Astrocyte of the cerebellum (primary cell): ENCODE results near the gene TP53.

ENCODE experiments used
- DNase-seq: peaks from one replicate; pipeline ENCODE4 v3.0.0-alpha.2; 2011; ENCODE audit warnings: low read depth
- H3K4me3 ChIP-seq: 2 replicates; pipeline ENCODE4 v1.5.1; 2011; ENCODE audit warnings: mild to moderate bottlenecking, low read depth, low read length, moderate library complexity
- in situ Hi-C: cut with HindIII; loops from 2 replicates; pipeline ENCODE4 v1.10.0; 2017; ENCODE audit warnings: low sequenced_read_pairs
- TF ChIP-seq, protein P1 (sequence below): IDR thresholded peaks from 2 replicates; pipeline ENCODE4 v1.5.1; 2012; ENCODE audit warnings: low read length, low read depth, moderate library complexity, mild to moderate bottlenecking; ENCODE audit errors: missing control alignments

TP53 gene

DNA sequence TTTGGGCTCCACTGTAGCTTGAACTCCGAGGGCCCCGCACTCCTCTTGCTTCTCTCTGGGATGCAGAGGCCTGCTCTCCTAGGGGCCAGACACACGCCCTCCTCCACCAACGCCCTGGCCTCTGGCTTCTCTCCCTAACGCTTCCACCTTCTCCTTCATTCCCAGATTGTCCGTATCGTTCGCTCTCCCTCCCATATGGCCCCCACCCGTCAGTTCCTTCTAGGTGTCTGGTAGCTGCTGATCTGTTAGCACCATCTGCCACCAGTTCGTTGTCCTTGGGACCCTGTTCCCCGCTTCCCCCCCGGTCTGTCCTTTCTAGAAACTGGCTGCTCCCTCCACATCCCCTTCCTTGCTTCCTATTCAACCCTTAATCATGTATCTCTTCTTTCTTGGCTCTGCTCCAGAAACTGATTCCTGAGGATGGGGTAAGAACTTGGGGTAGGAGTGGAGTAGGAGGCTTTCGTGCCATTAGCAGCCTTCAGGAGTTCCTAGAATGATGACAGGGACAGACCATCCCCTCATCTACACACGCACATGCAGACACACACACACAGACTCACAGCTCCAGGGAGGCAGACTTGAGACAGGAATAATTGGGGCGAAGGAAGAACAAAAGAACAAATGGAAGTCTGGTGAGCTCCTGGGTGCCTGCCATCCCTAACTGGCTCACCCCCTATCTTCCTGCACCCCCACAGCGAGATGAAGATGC lies 32.3 kb downstream of the TP53 start:
- no peak for DNase-seq
- in situ Hi-C loops = no loop called here
- H3K4me3 ChIP-seq = no peak overlapping the region
- TF ChIP-seq, protein P1, sequence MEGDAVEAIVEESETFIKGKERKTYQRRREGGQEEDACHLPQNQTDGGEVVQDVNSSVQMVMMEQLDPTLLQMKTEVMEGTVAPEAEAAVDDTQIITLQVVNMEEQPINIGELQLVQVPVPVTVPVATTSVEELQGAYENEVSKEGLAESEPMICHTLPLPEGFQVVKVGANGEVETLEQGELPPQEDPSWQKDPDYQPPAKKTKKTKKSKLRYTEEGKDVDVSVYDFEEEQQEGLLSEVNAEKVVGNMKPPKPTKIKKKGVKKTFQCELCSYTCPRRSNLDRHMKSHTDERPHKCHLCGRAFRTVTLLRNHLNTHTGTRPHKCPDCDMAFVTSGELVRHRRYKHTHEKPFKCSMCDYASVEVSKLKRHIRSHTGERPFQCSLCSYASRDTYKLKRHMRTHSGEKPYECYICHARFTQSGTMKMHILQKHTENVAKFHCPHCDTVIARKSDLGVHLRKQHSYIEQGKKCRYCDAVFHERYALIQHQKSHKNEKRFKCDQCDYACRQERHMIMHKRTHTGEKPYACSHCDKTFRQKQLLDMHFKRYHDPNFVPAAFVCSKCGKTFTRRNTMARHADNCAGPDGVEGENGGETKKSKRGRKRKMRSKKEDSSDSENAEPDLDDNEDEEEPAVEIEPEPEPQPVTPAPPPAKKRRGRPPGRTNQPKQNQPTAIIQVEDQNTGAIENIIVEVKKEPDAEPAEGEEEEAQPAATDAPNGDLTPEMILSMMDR = no peak

DNA sequence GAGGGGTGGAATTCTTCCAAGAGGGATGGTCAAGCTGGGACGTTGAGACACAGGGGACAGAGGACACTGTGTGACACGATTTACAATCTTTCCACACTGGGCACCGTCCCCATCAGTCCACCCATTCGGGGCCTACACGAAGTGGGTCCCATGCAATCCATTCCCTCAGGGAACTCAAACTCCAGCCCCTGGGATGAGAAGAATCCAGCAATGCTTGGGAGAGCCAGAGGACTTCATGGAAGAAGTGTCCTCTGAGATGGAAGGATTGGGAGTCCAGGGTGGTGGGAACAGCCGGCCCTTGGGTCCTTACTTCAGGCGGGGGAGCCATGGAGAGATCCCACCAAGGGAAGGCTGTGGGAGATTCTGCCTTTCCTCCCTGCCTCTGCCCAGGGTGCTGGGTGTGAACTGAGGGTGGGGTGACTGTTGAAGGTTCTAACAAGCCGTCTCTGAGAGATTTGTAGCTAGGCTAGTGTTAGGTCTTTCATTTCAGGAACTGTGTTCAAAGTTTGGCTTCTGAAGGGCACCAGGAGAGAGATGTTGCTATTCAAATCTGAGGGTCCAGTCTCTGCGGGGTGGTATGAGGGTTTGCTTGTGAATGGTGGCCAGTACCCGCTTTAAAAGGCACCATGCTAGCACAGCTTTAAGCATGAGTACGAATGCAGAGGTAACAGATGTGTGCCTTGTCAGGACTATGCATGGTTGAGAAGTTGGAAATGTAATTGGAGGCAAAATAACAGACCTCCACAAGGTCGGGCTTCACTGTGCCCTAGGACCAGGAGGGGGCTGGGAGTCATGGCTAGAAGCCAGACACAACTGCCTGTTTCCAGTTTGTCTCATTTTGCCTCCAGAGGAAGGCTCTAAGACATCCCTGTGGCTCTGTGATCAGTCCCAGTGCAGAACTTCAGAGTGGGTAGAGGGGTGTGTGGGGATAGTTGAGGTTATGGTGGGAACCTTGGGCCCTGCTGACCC lies 34.6 kb downstream of the TP53 start:
- no peak for DNase-seq
- TF ChIP-seq, protein P1 = no peak
- in situ Hi-C loops = no loop called here
- no peak overlapping the region for H3K4me3 ChIP-seq

DNA sequence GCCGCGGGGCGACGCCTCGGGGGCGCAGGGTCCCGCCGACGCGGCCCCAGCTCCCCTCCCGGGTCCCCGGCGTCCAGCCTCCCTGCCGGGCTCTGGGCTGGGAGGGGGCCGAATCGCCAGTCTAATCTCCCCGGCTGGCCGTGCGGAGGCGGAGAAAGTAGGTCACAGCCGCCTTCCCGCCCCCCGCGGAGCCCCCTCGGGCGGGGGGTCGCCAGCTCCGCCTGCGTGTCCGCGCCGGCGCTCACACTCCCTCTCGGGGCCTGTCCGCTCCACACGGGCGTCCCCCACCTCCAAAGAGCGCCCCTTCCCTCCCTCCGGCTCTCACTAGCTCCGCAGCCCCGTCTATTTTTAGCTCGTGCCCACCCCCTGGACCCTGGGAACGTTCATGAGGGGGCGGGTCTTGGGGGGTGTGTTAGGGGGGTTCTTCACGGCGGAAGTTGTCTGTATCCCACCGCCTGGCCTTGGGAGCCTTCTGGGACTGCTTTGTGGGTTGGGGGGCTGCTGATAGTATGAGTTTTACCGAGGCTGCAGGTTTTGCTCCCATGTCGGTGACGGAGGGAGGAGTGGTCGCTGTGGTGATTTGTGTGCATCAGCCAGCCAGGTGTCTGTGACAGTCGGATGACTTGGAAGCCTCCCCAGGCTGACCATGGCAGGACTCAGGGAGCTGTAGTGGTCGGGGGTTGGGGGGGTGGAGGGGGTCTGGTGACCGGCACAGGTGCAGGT lies 35.5 kb downstream of the TP53 start:
- H3K4me3 ChIP-seq = peak overlapping the region; percentile 34
- no peak for DNase-seq

DNA sequence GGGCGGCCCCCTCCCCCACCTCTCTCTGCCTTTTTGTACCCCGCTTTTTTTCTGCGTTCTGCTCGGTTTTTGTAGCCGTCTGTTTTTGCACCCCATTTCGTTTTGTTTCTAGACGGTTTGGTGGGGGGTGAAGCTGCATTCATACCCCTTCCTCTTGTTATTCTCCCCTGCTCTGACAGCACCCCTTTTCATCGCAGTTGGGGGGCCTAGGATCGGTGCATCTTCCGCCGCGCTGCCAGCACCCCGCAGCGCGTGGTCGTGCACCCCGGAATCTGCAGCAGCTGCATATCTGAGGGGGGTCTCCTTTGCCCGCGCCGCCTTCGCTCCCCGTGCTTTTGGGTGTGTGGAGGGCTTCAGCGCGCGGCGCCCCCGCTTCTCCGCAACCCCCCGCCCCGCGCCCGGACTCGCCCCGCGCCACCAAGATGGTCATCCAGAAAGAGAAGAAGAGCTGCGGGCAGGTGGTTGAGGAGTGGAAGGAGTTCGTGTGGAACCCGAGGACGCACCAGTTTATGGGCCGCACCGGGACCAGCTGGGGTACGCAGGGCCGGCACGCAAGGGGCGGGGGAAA lies 36.1 kb downstream of the TP53 start:
- TF ChIP-seq, protein P1 = no peak
- DNase-seq = no peak
- peak overlapping the region; percentile 34 for H3K4me3 ChIP-seq
- in situ Hi-C loops = no loop called here

More for the DNA sequence above, 35.5 kb downstream of the TP53 start:
- TF ChIP-seq, protein P1 = no peak
- in situ Hi-C loops = no loop called here

DNA sequence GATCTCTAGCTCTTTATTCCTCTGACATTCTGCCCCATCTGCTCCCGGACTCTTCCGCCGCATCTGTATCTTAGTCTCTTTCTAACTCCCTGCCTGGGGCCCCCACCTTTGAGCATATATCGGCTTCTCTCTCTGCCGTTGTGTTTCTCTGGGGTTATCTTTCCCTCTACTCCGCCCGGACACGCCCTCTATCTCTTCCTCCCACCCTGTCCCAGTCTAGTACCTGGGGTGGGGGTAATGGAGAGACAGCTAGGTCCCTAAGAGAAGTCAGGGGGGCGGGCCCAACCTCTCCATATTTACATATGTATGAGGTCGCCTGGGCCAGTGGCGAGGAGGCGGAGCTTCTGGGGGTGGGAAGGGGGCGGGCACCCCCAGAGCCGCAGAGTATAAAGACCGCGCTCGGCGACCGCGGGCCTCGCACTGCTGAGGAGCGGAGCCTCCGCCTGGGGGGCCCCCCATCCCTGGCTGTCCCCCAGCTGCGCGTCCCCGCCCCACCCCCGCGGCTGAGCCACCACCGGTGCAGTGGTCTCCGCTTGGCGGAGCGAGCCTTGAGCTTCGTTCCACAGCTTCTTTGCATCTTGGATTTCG lies 36.7 kb downstream of the TP53 start, which contains the start of gene ATP1B2:
Gene ATP1B2 (plus strand): TSS at position 418 of the 588 bp plus-strand sequence. CDS start 593 bp downstream, outside the sequence.
- in situ Hi-C loops = no loop called here
- DNase-seq = no peak
- TF ChIP-seq, protein P1 = no peak
- H3K4me3 ChIP-seq = peak within 1 kb of the TSS; percentile 34

DNA sequence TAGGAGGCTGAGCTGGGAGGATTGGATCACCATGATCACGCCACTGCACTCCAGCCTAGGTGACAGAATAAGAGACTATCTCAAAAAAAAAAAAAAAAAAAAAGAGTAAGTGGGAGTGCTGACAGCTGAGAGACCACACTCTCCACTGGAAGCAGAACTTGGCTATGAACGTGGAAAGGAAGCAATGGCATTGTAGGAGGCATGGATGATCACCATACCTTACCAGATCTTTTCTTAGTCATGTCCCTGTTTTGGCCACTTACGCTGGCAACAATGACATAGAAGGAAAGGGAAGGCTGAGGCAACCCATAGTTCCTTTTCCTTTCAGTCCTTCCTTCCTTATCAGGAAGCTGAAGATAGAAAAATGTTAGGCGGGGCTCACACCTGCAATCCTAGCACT lies 40.3 kb downstream of the TP53 start:
- TF ChIP-seq, protein P1 = no peak
- H3K4me3 ChIP-seq = no peak overlapping the region
- in situ Hi-C loops = no loop called here
- no peak for DNase-seq
